Erythroblast (primary cell): ENCODE results near the gene LIX1L.

Experiments used
- DNase-seq, 2 experiments: peaks; one replicate each; lab custom pipeline; 2025; lab: John Stamatoyannopoulos, UW
- GATA1 ChIP-seq: IDR thresholded peaks from 2 replicates; pipeline ENCODE4 v1.6.1; 2011; ENCODE audit warnings: low read depth, mild to moderate bottlenecking, control low read depth, low read length, moderate library complexity
- POLR2A ChIP-seq: IDR thresholded peaks from 2 replicates; pipeline ENCODE4 v1.6.1; 2011; ENCODE audit warnings: mild to moderate bottlenecking, low read length

LIX1L gene

GRCh38 chr1:145952903-145953302 is 4.9 kb downstream of the LIX1L start:
- no peak for DNase-seq
- TF ChIP-seq GATA1 (no peak), POLR2A (no peak)

- TF ChIP-seq POLR2A: no peak
- TF ChIP-seq GATA1: no peak
- DNase-seq: no peak
Observed at GRCh38 chr1:145951526-145951925, 6.3 kb downstream of the LIX1L start.

GRCh38 chr1:145949219-145949618 is 8.6 kb downstream of the LIX1L start:
- DNase-seq: no peak
- no peak for TF ChIP-seq POLR2A
- no peak for TF ChIP-seq GATA1

GRCh38 chr1:145947551-145947950 is 10.3 kb downstream of the LIX1L start:
- TF ChIP-seq POLR2A (no peak), GATA1 (no peak)
- no peak for DNase-seq

GRCh38 chr1:145946477-145946986 is 11.3 kb downstream of the LIX1L start:
- TF ChIP-seq GATA1: no peak
- TF ChIP-seq POLR2A: no peak
- DNase-seq: no peak

- DNase-seq: no peak
- no peak for TF ChIP-seq GATA1
Observed at GRCh38 chr1:145944532-145944931, 13.3 kb downstream of the LIX1L start.

GRCh38 chr1:145942871-145943270 is 14.9 kb downstream of the LIX1L start:
- TF ChIP-seq GATA1 (no peak), POLR2A (no peak)
- DNase-seq: no peak

- DNase-seq: no peak
- TF ChIP-seq POLR2A: no peak
- no peak for TF ChIP-seq GATA1
Observed at GRCh38 chr1:145942405-145942804, 15.4 kb downstream of the LIX1L start.

GRCh38 chr1:145937436-145937835 is 20.4 kb downstream of the LIX1L start:
- no peak for DNase-seq
- no peak for TF ChIP-seq GATA1
- no peak for TF ChIP-seq POLR2A

- TF ChIP-seq POLR2A (no peak), GATA1 (no peak)
- no peak for DNase-seq
Observed at GRCh38 chr1:145936247-145936646, 21.6 kb downstream of the LIX1L start.

GRCh38 chr1:145935708-145936107 is 22.1 kb downstream of the LIX1L start:
- DNase-seq: no peak
- no peak for TF ChIP-seq GATA1
- TF ChIP-seq POLR2A: no peak

GRCh38 chr1:145932522-145933009 is 25.3 kb downstream of the LIX1L start:
- peak; percentile 21 to 45 for DNase-seq

- DNase-seq: no peak
- TF ChIP-seq GATA1 (no peak), POLR2A (no peak)
Observed at GRCh38 chr1:145927916-145928643, 29.7 kb downstream of the LIX1L start.

- TF ChIP-seq POLR2A: peak; percentile 99
- no peak for TF ChIP-seq GATA1
- peak; percentile 98 to 99 for DNase-seq
Observed at GRCh38 chr1:145927063-145927886, 30.5 kb downstream of the LIX1L start, which contains the start of gene RBM8A. Gene RBM8A, minus strand, starts transcription at chr1:145927484. Its CDS starts 58 bp downstream, at chr1:145927426.
